RWPE2 (cell line): ENCODE measurements around the gene RFX7.

Source experiments
- ATAC-seq: fragments of 200-7000 bp; cut with Tn5 transposase; 3 replicates; pipeline ENCODE4 v1.9.1; 2021; ENCODE audit warnings: low read depth
- DNase-seq: peaks from one replicate; pipeline ENCODE4 v3.0.0-alpha.2; 2020; ENCODE audit warnings: low spot score
- H3K27ac ChIP-seq: fragments of 450-650 bp; 2 replicates; pipeline ENCODE4 v1.5.1; 2017; ENCODE audit warnings: mild to moderate bottlenecking; ENCODE audit not compliant: poor library complexity, severe bottlenecking
- H3K27me3 ChIP-seq: fragments of 250-450 bp; sonication (Bioruptor Pico); 2 replicates; pipeline ENCODE4 v1.5.1; 2021; ENCODE audit warnings: mild to moderate bottlenecking, moderate library complexity; ENCODE audit not compliant: insufficient read depth, poor library complexity, severe bottlenecking
- H3K36me3 ChIP-seq: fragments of 250-450 bp; sonication (Bioruptor Pico); 2 replicates; pipeline ENCODE4 v1.5.1; 2020; ENCODE audit warnings: low read depth, mild to moderate bottlenecking, moderate library complexity
- H3K4me1 ChIP-seq: fragments of 250-450 bp; sonication (Bioruptor Pico); 2 replicates; pipeline ENCODE4 v1.5.1; 2021; ENCODE audit warnings: mild to moderate bottlenecking, moderate library complexity; ENCODE audit not compliant: insufficient read depth, poor library complexity, severe bottlenecking
- H3K4me3 ChIP-seq: fragments of 250-450 bp; sonication (Bioruptor Pico); 2 replicates; pipeline ENCODE4 v1.5.1; 2021; ENCODE audit warnings: mild to moderate bottlenecking, moderate library complexity; ENCODE audit not compliant: severe bottlenecking
- H3K9me3 ChIP-seq: fragments of 250-450 bp; sonication (Bioruptor Pico); 2 replicates; pipeline ENCODE4 v1.5.1; 2021; ENCODE audit warnings: mild to moderate bottlenecking, moderate library complexity; ENCODE audit not compliant: severe bottlenecking
- TF ChIP-seq, protein P1 (sequence below): fragments of 450-650 bp; IDR thresholded peaks from one replicate; pipeline ENCODE4 v1.5.1; 2017; ENCODE audit warnings: mild to moderate bottlenecking, moderate library complexity; ENCODE audit not compliant: poor library complexity, severe bottlenecking

RFX7 gene

DNA sequence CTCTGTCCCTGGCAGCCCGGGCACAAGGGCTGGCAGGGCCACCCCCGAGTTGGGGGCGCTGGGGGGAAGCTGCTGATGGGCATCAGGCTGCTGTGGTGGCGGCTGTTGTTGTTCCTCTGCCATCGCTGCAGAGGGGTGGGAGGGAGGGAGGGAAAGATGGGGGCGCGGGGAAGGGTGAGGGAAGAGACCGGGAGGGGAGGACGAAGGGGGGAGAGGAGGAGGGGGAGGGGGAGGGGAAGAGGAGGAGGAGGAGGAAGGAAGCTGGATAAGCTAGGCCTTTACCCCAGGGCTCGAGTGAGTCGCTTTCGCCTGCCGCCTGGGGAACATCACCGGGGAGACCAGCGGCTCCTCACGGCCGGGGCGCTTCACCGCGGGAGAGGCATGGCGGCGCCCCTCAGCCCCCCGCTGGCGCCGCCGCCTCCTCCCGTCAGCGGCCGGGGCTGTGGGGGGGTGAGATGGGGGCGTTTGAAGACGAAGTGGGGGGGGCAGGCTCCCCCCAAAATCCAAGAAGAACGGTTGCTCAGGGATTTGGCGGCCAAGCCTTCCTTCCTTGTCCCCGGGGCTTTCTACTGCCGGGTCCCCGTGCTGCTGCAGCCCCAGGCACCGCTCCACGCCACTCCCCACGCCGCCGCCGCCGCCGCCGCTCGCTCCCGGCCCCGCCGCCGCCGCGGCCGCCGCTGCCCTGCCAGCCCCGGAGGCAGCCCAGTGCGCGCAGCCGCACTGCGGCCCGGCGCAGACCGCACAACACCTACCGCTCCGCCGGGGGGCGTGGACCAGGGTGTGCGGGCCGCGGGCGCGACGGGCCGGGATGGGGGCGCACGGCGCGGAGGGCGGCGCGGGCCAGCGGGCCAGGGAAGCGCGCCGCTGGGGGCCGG, at the start of gene RFX7:
TSS of gene RFX7 (minus strand) at position 717 of the 875 bp plus-strand sequence. CDS start at position 123, 594 bp downstream.
- peak; percentile 55 for ATAC-seq
- Histone ChIP-seq H3K27ac (peak within 1 kb of the TSS; percentile 87), H3K36me3 (peaks cover 40% of the 10 kb centered on the region), H3K9me3 (no peaks in the 10 kb centered on the region), H3K4me3 (peak within 1 kb of the TSS; percentile 93), H3K4me1 (peaks cover 28% of the 10 kb centered on the region), H3K27me3 (no peaks in the 10 kb centered on the region)
- TF ChIP-seq, protein P1, sequence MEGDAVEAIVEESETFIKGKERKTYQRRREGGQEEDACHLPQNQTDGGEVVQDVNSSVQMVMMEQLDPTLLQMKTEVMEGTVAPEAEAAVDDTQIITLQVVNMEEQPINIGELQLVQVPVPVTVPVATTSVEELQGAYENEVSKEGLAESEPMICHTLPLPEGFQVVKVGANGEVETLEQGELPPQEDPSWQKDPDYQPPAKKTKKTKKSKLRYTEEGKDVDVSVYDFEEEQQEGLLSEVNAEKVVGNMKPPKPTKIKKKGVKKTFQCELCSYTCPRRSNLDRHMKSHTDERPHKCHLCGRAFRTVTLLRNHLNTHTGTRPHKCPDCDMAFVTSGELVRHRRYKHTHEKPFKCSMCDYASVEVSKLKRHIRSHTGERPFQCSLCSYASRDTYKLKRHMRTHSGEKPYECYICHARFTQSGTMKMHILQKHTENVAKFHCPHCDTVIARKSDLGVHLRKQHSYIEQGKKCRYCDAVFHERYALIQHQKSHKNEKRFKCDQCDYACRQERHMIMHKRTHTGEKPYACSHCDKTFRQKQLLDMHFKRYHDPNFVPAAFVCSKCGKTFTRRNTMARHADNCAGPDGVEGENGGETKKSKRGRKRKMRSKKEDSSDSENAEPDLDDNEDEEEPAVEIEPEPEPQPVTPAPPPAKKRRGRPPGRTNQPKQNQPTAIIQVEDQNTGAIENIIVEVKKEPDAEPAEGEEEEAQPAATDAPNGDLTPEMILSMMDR, result peak; percentile 24
- peak; percentile 86 for DNase-seq

DNA sequence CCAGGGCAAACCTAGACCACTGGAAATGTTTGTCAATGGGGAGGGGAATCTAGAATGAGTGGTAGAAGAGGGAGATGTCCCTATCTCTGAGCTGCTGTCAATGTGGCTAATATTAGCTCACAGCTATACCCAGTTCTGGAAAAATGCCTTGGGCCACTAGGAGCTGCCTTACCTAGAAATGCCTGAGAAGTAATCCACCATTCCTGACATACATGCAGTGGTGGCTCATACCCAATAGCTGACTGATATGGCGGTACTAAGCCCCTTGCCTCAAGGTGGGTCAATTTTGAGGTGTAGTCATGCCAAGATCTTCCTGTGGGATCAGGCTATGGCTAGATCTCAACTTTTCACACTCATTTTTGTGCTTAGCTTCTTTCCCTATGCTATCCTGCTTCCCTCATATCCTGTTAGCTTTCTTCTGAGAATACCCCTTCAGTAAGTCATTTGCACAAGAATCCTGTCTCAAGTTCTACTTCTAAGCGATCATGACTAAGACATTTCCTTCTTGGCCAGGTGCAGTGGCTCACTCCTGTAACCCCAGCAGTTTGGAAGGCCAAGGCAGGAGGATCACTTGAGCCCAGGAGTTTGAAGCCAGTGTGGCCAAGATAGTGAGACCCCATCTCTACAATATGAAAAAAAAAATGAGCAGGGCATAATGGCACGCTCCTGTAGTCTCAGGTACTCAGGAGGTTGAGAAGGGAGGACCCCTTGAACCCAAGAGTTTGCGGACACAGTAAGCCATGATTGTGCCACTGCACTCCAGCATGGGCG, 49.1 kb upstream of the RFX7 start:
- Histone ChIP-seq H3K27me3 (no peaks in the 10 kb centered on the region), H3K4me3 (no peak overlapping the region), H3K36me3 (no peaks in the 10 kb centered on the region), H3K4me1 (peaks cover 6% of the 10 kb centered on the region), H3K27ac (no peak overlapping the region), H3K9me3 (peaks cover 3% of the 10 kb centered on the region)
- TF ChIP-seq, protein P1, result no peak
- DNase-seq, result no peak
- ATAC-seq, result no peak

DNA sequence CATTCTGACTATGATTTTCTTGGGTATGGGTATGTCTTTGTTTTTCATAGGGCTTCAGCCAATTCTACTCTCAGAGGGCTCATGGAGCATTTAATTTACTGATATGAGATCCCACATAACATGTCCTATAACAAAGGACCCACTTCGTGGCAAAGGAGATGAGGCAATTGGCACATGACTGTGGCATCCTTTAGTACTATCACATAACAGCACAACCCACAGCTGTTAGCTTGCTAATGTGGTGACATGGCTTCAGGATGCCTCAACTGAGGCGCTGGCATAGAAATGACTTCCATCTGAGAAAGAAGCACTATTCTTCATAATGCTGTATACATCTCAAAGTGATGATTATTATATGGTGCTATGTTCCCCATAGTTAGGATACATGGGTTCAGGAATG, 48.1 kb upstream of the RFX7 start:
- DNase-seq (no peak), ATAC-seq (no peak)
- Histone ChIP-seq H3K27ac (no peak overlapping the region), H3K4me3 (no peak overlapping the region), H3K9me3 (peaks cover 3% of the 10 kb centered on the region), H3K4me1 (peaks cover 6% of the 10 kb centered on the region), H3K36me3 (no peaks in the 10 kb centered on the region), H3K27me3 (no peaks in the 10 kb centered on the region)
- TF ChIP-seq, protein P1, result no peak

DNA sequence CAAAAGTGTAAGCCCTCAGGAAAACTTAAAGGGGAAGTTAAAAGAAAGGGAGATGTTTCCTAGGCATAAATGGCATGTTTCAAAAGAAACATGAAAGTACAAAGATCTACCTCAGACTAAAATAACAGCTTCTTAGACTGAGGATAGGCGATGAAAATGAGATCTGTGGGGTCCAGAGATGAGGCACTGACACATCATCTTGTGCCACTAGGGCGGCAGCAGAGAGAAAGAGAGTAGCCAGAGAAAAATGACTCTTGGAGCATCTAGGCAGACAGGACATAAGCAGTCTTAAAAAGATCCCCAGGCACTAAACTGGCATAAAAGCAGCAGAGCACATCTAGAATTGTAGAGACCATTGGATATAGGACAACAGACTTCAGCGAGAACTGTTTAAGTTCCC, 42.5 kb upstream of the RFX7 start:
- H3K36me3 ChIP-seq, result no peaks in the 10 kb centered on the region
- H3K9me3 ChIP-seq, result peaks cover 3% of the 10 kb centered on the region
- TF ChIP-seq, protein P1, result peak; percentile 49
- peaks cover 4% of the 10 kb centered on the region for H3K27me3 ChIP-seq
- DNase-seq, result no peak
- H3K4me1 ChIP-seq, result no peaks in the 10 kb centered on the region
- no peak overlapping the region for H3K27ac ChIP-seq
- H3K4me3 ChIP-seq, result no peak overlapping the region
- no peak for ATAC-seq
